GM10266 (cell line): ENCODE measurements around the gene ACOXL.

Experiments
- DNase-seq: peaks from one replicate; pipeline ENCODE4 v3.0.0; 2012; ENCODE audit errors: extremely low spot score
- CTCF ChIP-seq: IDR thresholded peaks from 2 replicates; pipeline ENCODE4 v1.5.1; 2012; ENCODE audit warnings: mild to moderate bottlenecking, low read depth; ENCODE audit not compliant: control insufficient read depth, insufficient read depth; ENCODE audit errors: missing control alignments

Gene ACOXL

GRCh38 chr2:111030260-111030891 is 298.0 kb downstream of the ACOXL start:
- no peak for TF ChIP-seq CTCF
- no peak for DNase-seq

GRCh38 chr2:111030945-111031344 is 298.6 kb downstream of the ACOXL start:
- DNase-seq, result no peak
- no peak for TF ChIP-seq CTCF

- no peak for TF ChIP-seq CTCF
- DNase-seq, result no peak
Measured at GRCh38 chr2:111031546-111032478, 299.4 kb downstream of the ACOXL start.

GRCh38 chr2:111032721-111033429 is 300.5 kb downstream of the ACOXL start:
- DNase-seq, result no peak
- no peak for TF ChIP-seq CTCF

- TF ChIP-seq CTCF, result no peak
- no peak for DNase-seq
Measured at GRCh38 chr2:111034146-111034545, 301.8 kb downstream of the ACOXL start.

- no peak for DNase-seq
- TF ChIP-seq CTCF, result no peak
Measured at GRCh38 chr2:111034606-111035005, 302.2 kb downstream of the ACOXL start.

- no peak for TF ChIP-seq CTCF
- DNase-seq, result peak; percentile 37
Measured at GRCh38 chr2:111035830-111036441, 303.6 kb downstream of the ACOXL start.
